Bronchial epithelial cell (primary cell): ENCODE measurements around the gene NOC2L. TPM values are rescaled to one million over a fixed set of nuclear protein-coding genes. Genes with fewer than 3 reads are reported as not detected.

Experiments used
- DNase-seq: peaks from one replicate; pipeline ENCODE4 v3.0.0-alpha.2; 2010; ENCODE audit warnings: low read depth
- FAIRE-seq: peaks from 2 replicates; lab custom pipeline; 2011; peaks lifted over from hg19 to GRCh38; lab: Jason Lieb, UNC
- H3K27me3 ChIP-seq: 2 replicates; pipeline ENCODE4 v1.5.1; 2011; ENCODE audit warnings: low read length; ENCODE audit not compliant: control insufficient read depth, insufficient read depth
- H3K36me3 ChIP-seq: 2 replicates; pipeline ENCODE4 v1.5.1; 2011; ENCODE audit warnings: low read length; ENCODE audit not compliant: control insufficient read depth, insufficient read depth
- H3K4me3 ChIP-seq: 2 replicates; pipeline ENCODE4 v1.5.1; 2011; ENCODE audit warnings: mild to moderate bottlenecking, low read depth, low read length, control low read depth
- total RNA-seq: library from RNA; depleted of rRNA; stranded (reverse); fragments of >200 nt; gene quantifications from 2 replicates; pipeline ENCODE4 v1.2.1, GENCODE V29; 2014
- TF ChIP-seq, protein P1 (sequence below): IDR thresholded peaks from 2 replicates; pipeline ENCODE4 v1.5.1; 2011; ENCODE audit warnings: mild to moderate bottlenecking, moderate library complexity, low read length, control low read depth, inconsistent platforms; ENCODE audit not compliant: insufficient read depth, severe bottlenecking

NOC2L gene
- total RNA-seq, 1 donor from 2014 or later: 128 TPM

DNA sequence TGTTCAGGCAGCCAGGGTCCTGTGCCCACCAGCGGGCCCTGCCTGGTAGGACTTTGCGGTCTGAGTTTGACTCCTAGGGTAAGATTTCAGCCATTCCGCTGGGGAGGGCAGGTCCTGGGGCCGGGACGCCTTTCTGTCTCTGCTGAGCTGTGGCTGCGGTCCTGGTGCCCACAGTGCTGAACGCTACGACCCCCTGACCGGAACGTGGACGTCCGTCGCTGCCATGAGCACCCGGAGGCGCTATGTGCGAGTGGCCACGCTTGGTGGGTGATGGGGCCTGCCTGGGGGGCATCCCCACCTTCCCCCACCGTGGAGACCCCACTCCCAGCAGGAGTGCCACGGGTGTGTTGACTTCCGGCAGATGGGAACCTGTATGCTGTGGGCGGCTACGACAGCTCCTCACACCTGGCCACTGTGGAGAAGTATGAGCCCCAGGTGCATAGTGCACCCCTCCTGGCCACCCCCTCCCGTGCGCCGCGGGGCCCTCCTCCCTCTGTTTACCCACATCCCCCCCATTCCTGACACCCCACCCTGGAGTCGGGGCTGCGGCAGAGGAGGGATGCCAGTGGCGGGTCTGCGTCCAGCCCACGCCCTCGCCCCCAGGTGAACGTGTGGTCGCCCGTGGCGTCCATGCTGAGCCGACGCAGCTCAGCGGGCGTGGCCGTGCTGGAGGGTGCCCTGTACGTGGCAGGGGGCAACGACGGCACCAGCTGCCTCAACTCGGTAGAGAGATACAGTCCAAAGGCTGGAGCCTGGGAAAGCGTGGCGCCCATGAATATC lies 4.9 kb upstream of the NOC2L start:
- DNase-seq (no peak), FAIRE-seq (no peak)
- TF ChIP-seq, protein P1, sequence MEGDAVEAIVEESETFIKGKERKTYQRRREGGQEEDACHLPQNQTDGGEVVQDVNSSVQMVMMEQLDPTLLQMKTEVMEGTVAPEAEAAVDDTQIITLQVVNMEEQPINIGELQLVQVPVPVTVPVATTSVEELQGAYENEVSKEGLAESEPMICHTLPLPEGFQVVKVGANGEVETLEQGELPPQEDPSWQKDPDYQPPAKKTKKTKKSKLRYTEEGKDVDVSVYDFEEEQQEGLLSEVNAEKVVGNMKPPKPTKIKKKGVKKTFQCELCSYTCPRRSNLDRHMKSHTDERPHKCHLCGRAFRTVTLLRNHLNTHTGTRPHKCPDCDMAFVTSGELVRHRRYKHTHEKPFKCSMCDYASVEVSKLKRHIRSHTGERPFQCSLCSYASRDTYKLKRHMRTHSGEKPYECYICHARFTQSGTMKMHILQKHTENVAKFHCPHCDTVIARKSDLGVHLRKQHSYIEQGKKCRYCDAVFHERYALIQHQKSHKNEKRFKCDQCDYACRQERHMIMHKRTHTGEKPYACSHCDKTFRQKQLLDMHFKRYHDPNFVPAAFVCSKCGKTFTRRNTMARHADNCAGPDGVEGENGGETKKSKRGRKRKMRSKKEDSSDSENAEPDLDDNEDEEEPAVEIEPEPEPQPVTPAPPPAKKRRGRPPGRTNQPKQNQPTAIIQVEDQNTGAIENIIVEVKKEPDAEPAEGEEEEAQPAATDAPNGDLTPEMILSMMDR: no peak
- no peaks in the 10 kb centered on the region for H3K27me3 ChIP-seq
- H3K36me3 ChIP-seq: peaks cover 10% of the 10 kb centered on the region
- H3K4me3 ChIP-seq: no peak overlapping the region

DNA sequence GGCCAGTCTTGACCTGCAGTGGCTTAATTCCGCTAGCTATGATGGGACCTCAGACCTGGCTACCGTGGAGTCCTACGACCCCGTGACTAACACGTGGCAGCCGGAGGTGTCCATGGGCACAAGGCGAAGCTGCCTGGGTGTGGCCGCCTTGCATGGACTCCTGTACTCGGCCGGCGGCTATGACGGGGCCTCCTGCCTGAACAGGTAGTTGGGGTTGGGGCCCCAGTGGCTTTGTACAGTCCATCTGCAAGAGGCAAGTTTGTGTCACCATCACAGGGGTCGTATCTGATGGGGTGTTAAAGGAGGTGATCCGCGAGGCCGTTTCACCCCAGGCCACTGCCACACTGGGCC lies 4.2 kb upstream of the NOC2L start:
- TF ChIP-seq, protein P1: no peak
- H3K27me3 ChIP-seq: no peaks in the 10 kb centered on the region
- FAIRE-seq (no peak), DNase-seq (no peak)
- H3K4me3 ChIP-seq: no peak overlapping the region
- peaks cover 10% of the 10 kb centered on the region for H3K36me3 ChIP-seq

DNA sequence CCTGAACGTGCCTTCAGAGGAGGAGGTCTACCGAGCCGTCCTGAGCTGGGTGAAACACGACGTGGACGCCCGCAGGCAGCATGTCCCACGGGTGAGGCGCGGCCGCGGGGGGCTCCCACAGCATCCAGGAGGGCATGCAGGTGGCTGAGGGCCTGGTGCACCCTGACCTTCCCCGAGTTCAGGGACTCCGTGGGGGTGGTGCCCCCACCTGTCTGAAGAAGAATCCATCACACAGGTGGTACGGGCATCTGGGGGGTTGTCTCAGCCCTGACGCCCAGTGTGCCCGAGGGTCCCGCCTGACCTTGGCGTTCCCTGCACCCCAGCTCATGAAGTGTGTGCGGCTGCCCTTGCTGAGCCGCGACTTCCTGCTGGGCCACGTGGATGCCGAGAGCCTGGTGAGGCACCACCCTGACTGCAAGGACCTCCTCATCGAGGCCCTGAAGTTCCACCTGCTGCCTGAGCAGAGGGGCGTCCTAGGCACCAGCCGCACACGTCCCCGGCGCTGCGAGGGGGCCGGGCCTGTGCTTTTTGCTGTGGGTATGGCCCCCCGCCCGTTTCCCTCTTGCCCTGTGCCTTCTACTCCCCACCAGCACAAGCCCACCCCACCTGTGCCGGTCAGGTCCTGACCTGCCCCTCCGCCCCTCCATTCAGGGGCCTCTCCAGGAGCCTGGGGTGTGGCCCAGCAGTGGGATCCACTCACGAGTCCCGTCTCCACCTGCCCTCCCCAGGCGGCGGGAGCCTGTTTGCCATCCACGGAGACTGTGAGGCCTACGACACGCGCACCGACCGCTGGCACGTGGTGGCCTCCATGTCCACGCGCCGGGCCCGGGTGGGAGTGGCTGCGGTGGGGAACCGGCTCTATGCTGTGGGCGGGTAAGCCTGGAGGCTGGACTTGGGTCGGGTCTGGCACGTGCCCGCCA lies 3.6 kb upstream of the NOC2L start:
- DNase-seq: no peak
- TF ChIP-seq, protein P1: no peak
- Histone ChIP-seq H3K27me3 (no peaks in the 10 kb centered on the region), H3K4me3 (no peak overlapping the region), H3K36me3 (peaks cover 8% of the 10 kb centered on the region)
- no peak for FAIRE-seq

DNA sequence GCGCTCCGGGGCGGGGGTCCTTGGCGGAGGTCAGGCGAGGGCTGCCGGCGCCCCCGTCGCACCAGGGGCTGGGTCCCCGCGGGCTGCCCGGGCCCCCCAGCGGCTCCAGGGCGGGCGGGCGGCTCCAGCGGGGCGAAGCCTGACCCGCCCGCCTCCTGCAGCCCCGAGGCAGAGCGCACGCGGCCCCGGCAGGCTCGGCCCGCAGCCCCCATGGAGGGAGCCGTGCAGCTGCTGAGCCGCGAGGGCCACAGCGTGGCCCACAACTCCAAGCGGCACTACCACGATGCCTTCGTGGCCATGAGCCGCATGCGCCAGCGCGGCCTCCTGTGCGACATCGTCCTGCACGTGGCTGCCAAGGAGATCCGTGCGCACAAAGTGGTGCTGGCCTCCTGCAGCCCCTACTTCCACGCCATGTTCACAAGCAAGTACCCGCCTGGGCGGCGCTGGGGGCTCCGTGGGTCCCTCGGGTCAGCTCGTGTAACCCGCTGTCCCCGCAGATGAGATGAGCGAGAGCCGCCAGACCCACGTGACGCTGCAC lies 2.1 kb upstream of the NOC2L start:
- FAIRE-seq (no peak), DNase-seq (no peak)
- Histone ChIP-seq H3K36me3 (peaks cover 12% of the 10 kb centered on the region), H3K4me3 (peak overlapping the region; percentile 60), H3K27me3 (no peaks in the 10 kb centered on the region)
- TF ChIP-seq, protein P1: no peak

DNA sequence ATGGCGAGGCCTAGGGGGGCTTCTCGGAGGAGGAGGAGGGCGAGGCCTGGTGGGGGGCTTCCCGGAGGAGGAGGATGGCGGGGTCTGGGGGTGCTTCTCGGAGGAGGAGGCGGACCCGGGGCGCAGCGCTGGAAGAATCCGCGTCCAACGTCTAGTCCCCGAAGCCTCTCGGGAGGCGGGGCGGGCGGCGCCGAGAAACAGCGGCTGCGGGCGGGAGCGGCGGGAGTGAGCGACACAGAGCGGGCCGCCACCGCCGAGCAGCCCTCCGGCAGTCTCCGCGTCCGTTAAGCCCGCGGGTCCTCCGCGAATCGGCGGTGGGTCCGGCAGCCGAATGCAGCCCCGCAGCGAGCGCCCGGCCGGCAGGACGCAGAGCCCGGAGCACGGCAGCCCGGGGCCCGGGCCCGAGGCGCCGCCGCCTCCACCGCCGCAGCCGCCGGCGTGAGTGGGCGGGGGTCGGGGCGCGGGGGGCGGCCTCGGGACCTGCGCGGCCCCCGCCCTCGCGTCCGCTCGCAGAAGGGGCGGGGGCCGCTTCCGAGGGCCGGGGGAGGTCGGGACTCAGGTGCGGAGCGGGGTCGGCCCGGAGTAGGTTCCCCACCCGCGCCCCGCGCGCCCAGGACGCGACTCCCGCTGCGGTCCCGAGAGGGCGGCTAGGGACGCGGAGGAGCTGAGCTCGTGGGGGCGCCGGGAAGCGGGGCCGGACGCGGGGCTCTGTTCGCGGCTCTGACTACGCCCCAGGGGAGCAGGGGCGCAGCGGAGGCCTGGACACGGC lies 1.5 kb upstream of the NOC2L start, which contains the start of gene KLHL17:
Gene KLHL17 (plus strand): TSS at position 222 of the 769 bp plus-strand sequence. CDS start 110 bp downstream, at position 332.
- Histone ChIP-seq H3K36me3 (peaks cover 17% of the 10 kb centered on the region), H3K27me3 (no peaks in the 10 kb centered on the region), H3K4me3 (peak within 1 kb of the TSS; percentile 60)
- TF ChIP-seq, protein P1: no peak
- FAIRE-seq (no peak), DNase-seq (no peak)
